ENCODE results near the gene RAD51B.

The RAD51B gene

DNA sequence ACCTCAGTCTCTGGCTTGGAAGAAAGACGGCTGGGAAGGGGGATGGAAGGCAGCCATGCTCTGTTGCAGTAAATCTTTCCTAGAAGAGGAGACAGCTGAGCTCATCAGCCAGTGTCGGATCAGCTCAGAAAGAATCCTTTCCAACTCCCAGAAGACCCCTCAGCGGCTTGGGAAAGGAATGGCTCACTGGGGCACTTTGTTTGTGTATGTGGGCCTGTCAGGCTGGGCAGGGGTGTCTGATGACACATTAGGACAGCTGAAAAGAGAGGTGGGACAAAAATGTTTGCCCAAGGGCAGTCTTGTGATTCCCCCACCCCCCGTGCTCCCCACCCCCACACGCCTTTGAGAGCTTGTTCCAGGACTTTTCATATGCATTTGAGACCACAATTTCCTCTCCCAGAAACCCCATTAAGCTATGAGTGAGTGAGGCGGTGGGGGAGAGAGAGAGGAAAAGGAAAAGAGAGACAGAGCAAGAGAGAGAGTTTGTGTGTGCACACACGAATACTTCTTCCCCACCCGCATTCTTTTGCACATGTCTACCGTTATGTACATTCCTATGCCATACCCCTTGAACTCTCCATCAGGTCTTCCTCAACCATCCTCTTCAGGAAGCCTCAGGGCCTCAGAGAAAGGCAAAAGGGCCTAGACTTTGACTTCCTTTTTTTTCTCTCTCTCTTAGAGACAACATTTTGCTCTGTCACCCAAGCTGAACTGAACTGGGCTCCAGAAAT is 774.4 kb downstream of the RAD51B start:
- TF ChIP-seq, protein P1, sequence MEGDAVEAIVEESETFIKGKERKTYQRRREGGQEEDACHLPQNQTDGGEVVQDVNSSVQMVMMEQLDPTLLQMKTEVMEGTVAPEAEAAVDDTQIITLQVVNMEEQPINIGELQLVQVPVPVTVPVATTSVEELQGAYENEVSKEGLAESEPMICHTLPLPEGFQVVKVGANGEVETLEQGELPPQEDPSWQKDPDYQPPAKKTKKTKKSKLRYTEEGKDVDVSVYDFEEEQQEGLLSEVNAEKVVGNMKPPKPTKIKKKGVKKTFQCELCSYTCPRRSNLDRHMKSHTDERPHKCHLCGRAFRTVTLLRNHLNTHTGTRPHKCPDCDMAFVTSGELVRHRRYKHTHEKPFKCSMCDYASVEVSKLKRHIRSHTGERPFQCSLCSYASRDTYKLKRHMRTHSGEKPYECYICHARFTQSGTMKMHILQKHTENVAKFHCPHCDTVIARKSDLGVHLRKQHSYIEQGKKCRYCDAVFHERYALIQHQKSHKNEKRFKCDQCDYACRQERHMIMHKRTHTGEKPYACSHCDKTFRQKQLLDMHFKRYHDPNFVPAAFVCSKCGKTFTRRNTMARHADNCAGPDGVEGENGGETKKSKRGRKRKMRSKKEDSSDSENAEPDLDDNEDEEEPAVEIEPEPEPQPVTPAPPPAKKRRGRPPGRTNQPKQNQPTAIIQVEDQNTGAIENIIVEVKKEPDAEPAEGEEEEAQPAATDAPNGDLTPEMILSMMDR (IDR thresholded peaks at IDR 0.05; ENCODE audit: low read depth, low read length), result no peak
- H3K4me3 ChIP-seq (ENCODE audit: low read depth, low read length), result no peak overlapping the region

DNA sequence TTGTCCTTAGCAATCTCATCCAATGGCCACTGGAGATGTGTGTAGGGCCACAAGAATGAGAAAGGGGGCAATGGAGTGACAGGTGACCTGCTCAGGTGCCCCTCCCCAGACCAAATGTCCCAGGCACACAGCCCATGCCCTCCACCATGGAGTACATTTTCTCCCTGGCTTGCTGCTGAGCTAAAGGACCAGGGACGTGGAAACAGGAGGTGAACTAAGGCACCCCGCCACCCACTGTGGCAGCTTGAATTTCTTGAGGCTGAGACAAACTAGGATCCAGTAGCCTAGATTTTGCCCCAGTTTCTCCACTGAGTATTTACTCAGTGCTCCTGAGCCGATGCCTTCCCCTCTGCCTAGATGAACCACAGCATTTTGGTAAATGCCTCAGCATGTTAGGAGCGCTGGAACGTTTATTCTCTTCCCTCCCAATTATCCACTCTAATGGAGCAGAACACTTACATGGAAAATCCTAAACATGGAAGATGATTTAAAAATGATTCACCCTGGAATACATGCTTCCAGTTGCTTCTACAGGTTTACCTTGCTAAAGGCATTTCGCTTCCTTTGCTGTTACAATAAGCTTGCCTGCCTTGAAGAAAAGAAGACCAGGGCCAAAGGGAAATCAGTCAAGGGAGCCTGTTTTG is 775.3 kb downstream of the RAD51B start:
- TF ChIP-seq, protein P1 (IDR thresholded peaks at IDR 0.05; ENCODE audit: low read depth, low read length), result no peak
- H3K4me3 ChIP-seq (ENCODE audit: low read depth, low read length), result no peak overlapping the region

DNA sequence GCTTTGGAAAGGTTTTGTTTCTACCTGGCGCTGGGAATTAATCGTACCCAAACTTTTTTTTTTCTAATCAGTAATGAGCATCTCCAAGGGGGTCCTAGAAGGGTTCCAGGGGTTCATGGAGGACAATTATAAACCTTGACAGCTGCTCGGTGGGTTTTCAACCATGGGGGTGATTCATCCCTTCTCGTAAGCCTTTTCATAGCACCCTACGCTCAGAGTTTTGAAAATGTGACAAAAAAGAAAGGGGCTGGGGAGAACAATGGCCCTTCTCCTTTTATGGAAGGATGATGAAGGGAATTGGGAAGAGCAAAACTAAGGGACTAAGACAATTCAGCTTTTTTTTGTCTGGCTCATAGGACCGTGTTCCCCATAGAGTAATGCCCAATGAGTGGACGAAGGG is 776.6 kb downstream of the RAD51B start:
- TF ChIP-seq, protein P1 (IDR thresholded peaks at IDR 0.05; ENCODE audit: low read depth, low read length), result no peak
- no peak overlapping the region for H3K4me3 ChIP-seq (ENCODE audit: low read depth, low read length)

DNA sequence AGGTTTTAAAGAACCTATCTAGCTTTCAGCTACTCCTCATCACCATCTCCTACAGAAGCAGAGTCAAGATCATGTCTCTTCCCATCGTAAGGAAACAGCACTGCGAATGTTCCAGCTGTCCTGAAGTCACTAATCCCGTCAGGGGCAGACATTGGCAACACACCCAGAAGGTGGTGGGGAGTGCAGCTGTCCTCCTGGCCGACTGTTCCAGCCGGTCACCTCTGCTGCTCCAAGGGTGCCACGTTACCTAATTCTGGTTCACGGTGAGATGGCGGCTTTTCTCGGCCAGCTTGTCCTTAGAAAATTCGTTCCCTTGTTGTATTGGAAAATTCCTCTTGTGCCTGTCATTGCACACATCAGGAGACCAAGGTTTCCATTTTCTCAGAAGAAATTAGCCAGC is 777.1 kb downstream of the RAD51B start:
- H3K4me3 ChIP-seq (ENCODE audit: low read depth, low read length), result no peak overlapping the region
- TF ChIP-seq, protein P1 (IDR thresholded peaks at IDR 0.05; ENCODE audit: low read depth, low read length), result no peak

DNA sequence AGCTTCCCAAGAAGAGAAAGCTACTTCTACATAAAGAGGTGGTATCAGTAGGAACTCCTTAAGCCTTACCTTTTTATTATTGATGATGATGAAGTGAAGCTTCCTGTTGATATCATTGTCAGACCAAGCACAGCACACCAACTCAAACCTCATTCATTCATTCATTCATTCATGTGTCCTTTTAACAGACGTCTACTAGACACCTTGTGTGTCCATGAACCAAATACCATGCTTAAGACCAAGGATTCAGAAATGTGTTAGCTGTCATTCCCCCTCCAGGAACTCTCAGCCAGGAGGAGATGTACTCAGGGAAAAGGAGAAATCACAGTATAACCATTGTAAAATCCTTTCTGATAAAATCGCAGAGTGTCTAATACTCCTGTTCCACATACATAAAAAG is 778.5 kb downstream of the RAD51B start:
- no peak overlapping the region for H3K4me3 ChIP-seq (ENCODE audit: low read depth, low read length)
- TF ChIP-seq, protein P1 (IDR thresholded peaks at IDR 0.05; ENCODE audit: low read depth, low read length), result no peak

DNA sequence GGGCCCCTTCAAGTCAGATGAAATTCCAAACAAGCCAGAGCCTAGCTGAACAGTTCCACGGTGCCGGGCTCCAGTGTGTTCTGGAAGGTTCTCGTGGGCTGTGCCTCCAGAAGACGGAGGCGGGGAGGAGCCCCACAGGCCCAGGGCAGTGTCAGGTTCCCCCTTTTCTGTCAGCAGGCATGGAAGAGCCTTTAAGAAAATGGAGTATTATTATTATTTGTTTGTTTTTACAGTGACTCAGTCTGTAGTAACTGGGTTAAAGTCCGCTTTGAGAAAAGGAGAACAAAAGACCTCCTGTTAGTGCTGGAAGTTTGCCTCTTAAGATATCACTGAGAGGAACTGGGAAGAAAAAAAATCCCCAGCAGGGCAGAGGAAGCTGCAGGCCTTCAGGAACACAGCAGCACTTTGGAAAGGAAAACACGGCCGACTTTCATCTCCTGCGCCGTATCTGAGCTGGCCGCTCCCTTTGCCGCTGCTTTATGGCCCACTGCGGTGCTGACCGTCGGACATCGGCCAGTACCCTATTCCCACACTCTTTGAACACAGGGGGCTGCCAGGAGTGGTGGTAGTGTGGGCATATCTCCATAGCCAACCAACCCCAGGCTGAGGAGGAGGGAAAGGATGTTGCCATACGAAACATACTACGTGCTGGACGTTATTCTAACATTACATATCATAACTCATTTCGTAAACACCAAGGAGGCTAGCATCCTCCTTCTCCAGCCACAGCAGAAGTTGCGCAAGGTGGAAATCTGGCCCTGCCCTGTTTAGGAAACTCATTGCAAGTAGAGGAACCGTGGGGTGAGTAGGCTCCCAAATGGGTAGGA is 779.3 kb downstream of the RAD51B start:
- TF ChIP-seq, protein P1 (IDR thresholded peaks at IDR 0.05; ENCODE audit: low read depth, low read length), result no peak
- peak overlapping the region; percentile 39 for H3K4me3 ChIP-seq (ENCODE audit: low read depth, low read length)
